22Rv1 (cell line): ENCODE measurements around the gene TEAD3.

ENCODE experiments used
- CTCF ChIP-seq: fragments of 450-650 bp; IDR thresholded peaks from 2 replicates; pipeline ENCODE4 v1.5.1; 2017; ENCODE audit warnings: mild to moderate bottlenecking
- ZFX ChIP-seq: fragments of 450-650 bp; IDR thresholded peaks from 2 replicates; pipeline ENCODE4 v1.6.1; 2017; ENCODE audit warnings: antibody characterized with exemption, borderline replicate concordance

GRCh38 chr6:35452183-35453090 is 44.4 kb downstream of the TEAD3 start, which contains the start of gene FANCE:
- no peak for TF ChIP-seq CTCF
- TF ChIP-seq ZFX = no peak
